ENCODE measurements around the gene PNKP.

- TF ChIP-seq CTCF (IDR thresholded peaks at IDR 0.05; ENCODE audit: insufficient read depth, low read length, poor library complexity, severe bottlenecking): no peak
- no peak for TF ChIP-seq EZH2phosphoT487 (conservative IDR thresholded peaks at IDR 0.05; ENCODE audit: low read length)
These were observed 31.8 kb downstream of the PNKP start for GRCh38 chr19:49835562-49835961.
